GM12891 (cell line): ENCODE data around the gene ADAMTSL4.

Experiments used
- POLR2A ChIP-seq: IDR thresholded peaks from 2 replicates; pipeline ENCODE4 v1.6.1; 2011; ENCODE audit warnings: low read depth, low read length, control low read depth
- TAF1 ChIP-seq: IDR thresholded peaks from 2 replicates; pipeline ENCODE4 v1.6.1; 2011; ENCODE audit warnings: low read depth, low read length, control low read depth

DNA sequence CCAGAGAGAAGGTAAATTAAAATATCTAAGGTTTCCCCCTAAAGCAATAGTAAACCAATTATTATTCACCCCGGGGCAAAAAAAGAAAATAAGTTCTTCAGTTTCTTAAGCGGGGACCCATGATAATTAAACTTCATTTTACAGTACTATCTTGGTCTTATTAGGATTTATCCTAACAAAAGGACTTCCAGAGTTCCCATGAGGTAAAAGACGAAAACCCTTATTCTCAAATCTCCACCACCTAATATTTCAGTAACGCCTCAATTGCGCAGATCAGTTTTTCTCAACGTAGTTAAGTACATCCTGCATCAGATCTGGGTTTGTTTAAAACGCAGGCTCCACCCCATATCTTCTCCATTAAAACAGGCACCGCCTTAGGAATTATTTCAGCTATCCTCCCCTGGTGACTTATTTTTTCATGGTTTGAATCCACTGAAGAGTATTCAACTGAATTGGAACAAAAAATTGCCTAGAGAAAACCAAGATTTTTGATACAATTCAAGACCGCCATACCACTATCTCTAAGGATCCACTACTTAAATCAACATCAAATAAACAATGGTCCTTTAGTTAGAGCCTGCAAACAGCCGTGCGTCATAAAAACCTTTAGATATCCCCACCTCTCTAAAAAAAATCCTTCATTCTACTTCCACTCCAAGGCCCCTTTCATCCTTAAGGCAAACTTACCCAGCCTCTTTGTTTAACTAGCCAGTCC lies 28.5 kb downstream of the ADAMTSL4 start:
- TF ChIP-seq TAF1 = no peak
- TF ChIP-seq POLR2A = no peak
